ENCODE measurements around the gene DAND5.

DAND5 gene

GRCh38 chr19:13022859-13023636 is 53.7 kb downstream of the DAND5 start:
- peak; percentile 99 for DNase-seq (ENCODE audit: low read depth)
- H3K4me3 ChIP-seq (ENCODE audit: low read length): peak overlapping the region; percentile 87
- no peak for TF ChIP-seq CTCF (conservative IDR thresholded peaks at IDR 0.05; ENCODE audit: low read length)

- peak overlapping the region; percentile 87 for H3K4me3 ChIP-seq (ENCODE audit: low read length)
- no peak for TF ChIP-seq CTCF (conservative IDR thresholded peaks at IDR 0.05; ENCODE audit: low read length)
- peak; percentile 59 for DNase-seq (ENCODE audit: low read depth)
Measured at GRCh38 chr19:13023656-13024055, 54.3 kb downstream of the DAND5 start.

All from AG10803 (cell line).